NCI-H187 treated with DMSO at 0.1 percent for 48 hours (cell line): ENCODE data around the gene OGFR.

Source experiments
- DNase-seq: peaks from one replicate; lab custom pipeline; 2025; lab: John Stamatoyannopoulos, UW

Gene OGFR

GRCh38 chr20:62825986-62826645, 21.5 kb downstream of the OGFR start:
- DNase-seq: no peak

GRCh38 chr20:62826646-62827310, 22.1 kb downstream of the OGFR start:
- DNase-seq: no peak

- DNase-seq: no peak
Measured at GRCh38 chr20:62827311-62828038, 22.8 kb downstream of the OGFR start.

- no peak for DNase-seq
Measured at GRCh38 chr20:62828051-62828450, 23.4 kb downstream of the OGFR start.

GRCh38 chr20:62828511-62829230, 24.0 kb downstream of the OGFR start:
- no peak for DNase-seq

- DNase-seq: no peak
Measured at GRCh38 chr20:62829231-62830230, 24.9 kb downstream of the OGFR start.

- DNase-seq: no peak
Measured at GRCh38 chr20:62830251-62830650, 25.6 kb downstream of the OGFR start.

- DNase-seq: no peak
Measured at GRCh38 chr20:62830821-62831220, 26.2 kb downstream of the OGFR start.

- no peak for DNase-seq
Measured at GRCh38 chr20:62831361-62831788, 26.7 kb downstream of the OGFR start.

GRCh38 chr20:62831854-62832211, 27.2 kb downstream of the OGFR start:
- DNase-seq: no peak

GRCh38 chr20:62832212-62832922, 27.7 kb downstream of the OGFR start:
- no peak for DNase-seq

GRCh38 chr20:62832951-62833391, 28.3 kb downstream of the OGFR start:
- DNase-seq: no peak

- DNase-seq: no peak
Measured at GRCh38 chr20:62834967-62835730, 30.5 kb downstream of the OGFR start.

- no peak for DNase-seq
Measured at GRCh38 chr20:62835931-62836861, 31.6 kb downstream of the OGFR start.

GRCh38 chr20:62836967-62837490, 32.4 kb downstream of the OGFR start:
- DNase-seq: no peak

GRCh38 chr20:62837790-62838127, 33.1 kb downstream of the OGFR start:
- no peak for DNase-seq

- no peak for DNase-seq
Measured at GRCh38 chr20:62838128-62838891, 33.7 kb downstream of the OGFR start.

- DNase-seq: no peak
Measured at GRCh38 chr20:62839261-62839660, 34.6 kb downstream of the OGFR start.
